ENCODE data around the gene FBXO44. TPM values are rescaled to one million over a fixed set of nuclear protein-coding genes. Genes with fewer than 3 reads are reported as not detected.

Gene FBXO44
- polyA plus RNA-seq, 2 of the 4 experiments (the other 2 are of a cell fraction), result 10.4 to 26.9 TPM

GRCh38 chr1:11654939-11655808 lies 497 bp downstream of the FBXO44 start (continued):
- TF ChIP-seq, protein P1, sequence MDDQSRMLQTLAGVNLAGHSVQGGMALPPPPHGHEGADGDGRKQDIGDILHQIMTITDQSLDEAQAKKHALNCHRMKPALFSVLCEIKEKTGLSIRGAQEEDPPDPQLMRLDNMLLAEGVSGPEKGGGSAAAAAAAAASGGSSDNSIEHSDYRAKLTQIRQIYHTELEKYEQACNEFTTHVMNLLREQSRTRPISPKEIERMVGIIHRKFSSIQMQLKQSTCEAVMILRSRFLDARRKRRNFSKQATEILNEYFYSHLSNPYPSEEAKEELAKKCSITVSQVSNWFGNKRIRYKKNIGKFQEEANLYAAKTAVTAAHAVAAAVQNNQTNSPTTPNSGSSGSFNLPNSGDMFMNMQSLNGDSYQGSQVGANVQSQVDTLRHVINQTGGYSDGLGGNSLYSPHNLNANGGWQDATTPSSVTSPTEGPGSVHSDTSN (IDR thresholded peaks at IDR 0.05), result no peak
- TF ChIP-seq, protein P2, sequence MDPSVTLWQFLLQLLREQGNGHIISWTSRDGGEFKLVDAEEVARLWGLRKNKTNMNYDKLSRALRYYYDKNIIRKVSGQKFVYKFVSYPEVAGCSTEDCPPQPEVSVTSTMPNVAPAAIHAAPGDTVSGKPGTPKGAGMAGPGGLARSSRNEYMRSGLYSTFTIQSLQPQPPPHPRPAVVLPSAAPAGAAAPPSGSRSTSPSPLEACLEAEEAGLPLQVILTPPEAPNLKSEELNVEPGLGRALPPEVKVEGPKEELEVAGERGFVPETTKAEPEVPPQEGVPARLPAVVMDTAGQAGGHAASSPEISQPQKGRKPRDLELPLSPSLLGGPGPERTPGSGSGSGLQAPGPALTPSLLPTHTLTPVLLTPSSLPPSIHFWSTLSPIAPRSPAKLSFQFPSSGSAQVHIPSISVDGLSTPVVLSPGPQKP (IDR thresholded peaks at IDR 0.05; ENCODE audit: low read depth, low read length), result no peak
- no peak for TF ChIP-seq MAFK (IDR thresholded peaks at IDR 0.05; ENCODE audit: partially characterized antibody)
- TF ChIP-seq, protein P3, sequence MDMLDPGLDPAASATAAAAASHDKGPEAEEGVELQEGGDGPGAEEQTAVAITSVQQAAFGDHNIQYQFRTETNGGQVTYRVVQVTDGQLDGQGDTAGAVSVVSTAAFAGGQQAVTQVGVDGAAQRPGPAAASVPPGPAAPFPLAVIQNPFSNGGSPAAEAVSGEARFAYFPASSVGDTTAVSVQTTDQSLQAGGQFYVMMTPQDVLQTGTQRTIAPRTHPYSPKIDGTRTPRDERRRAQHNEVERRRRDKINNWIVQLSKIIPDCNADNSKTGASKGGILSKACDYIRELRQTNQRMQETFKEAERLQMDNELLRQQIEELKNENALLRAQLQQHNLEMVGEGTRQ (IDR thresholded peaks at IDR 0.05), result no peak
- no peak for TF ChIP-seq ATOH8 (CRISPR knock-in tag; IDR thresholded peaks at IDR 0.05; ENCODE audit: low read depth)
- TF ChIP-seq TFCP2L1 (CRISPR knock-in tag; IDR thresholded peaks at IDR 0.05), result no peak
- no peak for TF ChIP-seq CHD4 (IDR thresholded peaks at IDR 0.05; ENCODE audit: borderline replicate concordance)
- TF ChIP-seq GATA3 (IDR thresholded peaks at IDR 0.05; ENCODE audit: borderline replicate concordance), result no peak
- TF ChIP-seq EP300 (IDR thresholded peaks at IDR 0.05), result no peak
- TF ChIP-seq NPAS2 (CRISPR knock-in tag; IDR thresholded peaks at IDR 0.05; ENCODE audit: borderline replicate concordance), result no peak
- TF ChIP-seq RCOR1 (IDR thresholded peaks at IDR 0.05; ENCODE audit: low read depth, low read length), result no peak
- TF ChIP-seq JUN (IDR thresholded peaks at IDR 0.05), result no peak
- TF ChIP-seq SMC3 (IDR thresholded peaks at IDR 0.05), result no peak

- Histone ChIP-seq H3K4me3 (no peak overlapping the region), H3K4me1 (peaks cover 16% of the 10 kb centered on the region; the same call in 2 of the 3 replicates), H3K4me2 (no peak overlapping the region), H3K9me3 (no peaks in the 10 kb centered on the region), H3K27ac (no peak overlapping the region)
- WGBS (ENCODE audit: missing lambda C conversion rate), result 83% methylated on average over 6 of the region's 6 CpGs
- no peak for TF ChIP-seq GATA3 (IDR thresholded peaks at IDR 0.05; ENCODE audit: borderline replicate concordance)
- no peak for TF ChIP-seq HEYL (CRISPR knock-in tag; IDR thresholded peaks at IDR 0.05)
- TF ChIP-seq, protein P3 (IDR thresholded peaks at IDR 0.05), result no peak
- TF ChIP-seq MAFK (IDR thresholded peaks at IDR 0.05; ENCODE audit: partially characterized antibody), result no peak
- TF ChIP-seq HOXB5 (CRISPR knock-in tag; IDR thresholded peaks at IDR 0.05), result no peak
- TF ChIP-seq, protein P4, sequence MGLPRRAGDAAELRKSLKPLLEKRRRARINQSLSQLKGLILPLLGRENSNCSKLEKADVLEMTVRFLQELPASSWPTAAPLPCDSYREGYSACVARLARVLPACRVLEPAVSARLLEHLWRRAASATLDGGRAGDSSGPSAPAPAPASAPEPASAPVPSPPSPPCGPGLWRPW (IDR thresholded peaks at IDR 0.05), result no peak
- TF ChIP-seq KDM5A (IDR thresholded peaks at IDR 0.05), result no peak
- TF ChIP-seq, protein P5, sequence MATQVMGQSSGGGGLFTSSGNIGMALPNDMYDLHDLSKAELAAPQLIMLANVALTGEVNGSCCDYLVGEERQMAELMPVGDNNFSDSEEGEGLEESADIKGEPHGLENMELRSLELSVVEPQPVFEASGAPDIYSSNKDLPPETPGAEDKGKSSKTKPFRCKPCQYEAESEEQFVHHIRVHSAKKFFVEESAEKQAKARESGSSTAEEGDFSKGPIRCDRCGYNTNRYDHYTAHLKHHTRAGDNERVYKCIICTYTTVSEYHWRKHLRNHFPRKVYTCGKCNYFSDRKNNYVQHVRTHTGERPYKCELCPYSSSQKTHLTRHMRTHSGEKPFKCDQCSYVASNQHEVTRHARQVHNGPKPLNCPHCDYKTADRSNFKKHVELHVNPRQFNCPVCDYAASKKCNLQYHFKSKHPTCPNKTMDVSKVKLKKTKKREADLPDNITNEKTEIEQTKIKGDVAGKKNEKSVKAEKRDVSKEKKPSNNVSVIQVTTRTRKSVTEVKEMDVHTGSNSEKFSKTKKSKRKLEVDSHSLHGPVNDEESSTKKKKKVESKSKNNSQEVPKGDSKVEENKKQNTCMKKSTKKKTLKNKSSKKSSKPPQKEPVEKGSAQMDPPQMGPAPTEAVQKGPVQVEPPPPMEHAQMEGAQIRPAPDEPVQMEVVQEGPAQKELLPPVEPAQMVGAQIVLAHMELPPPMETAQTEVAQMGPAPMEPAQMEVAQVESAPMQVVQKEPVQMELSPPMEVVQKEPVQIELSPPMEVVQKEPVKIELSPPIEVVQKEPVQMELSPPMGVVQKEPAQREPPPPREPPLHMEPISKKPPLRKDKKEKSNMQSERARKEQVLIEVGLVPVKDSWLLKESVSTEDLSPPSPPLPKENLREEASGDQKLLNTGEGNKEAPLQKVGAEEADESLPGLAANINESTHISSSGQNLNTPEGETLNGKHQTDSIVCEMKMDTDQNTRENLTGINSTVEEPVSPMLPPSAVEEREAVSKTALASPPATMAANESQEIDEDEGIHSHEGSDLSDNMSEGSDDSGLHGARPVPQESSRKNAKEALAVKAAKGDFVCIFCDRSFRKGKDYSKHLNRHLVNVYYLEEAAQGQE (IDR thresholded peaks at IDR 0.05), result no peak
- TF ChIP-seq, protein P6, sequence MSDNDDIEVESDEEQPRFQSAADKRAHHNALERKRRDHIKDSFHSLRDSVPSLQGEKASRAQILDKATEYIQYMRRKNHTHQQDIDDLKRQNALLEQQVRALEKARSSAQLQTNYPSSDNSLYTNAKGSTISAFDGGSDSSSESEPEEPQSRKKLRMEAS (IDR thresholded peaks at IDR 0.05), result no peak
- no peak for TF ChIP-seq NR3C1 (IDR thresholded peaks at IDR 0.05)
- TF ChIP-seq, protein P7, sequence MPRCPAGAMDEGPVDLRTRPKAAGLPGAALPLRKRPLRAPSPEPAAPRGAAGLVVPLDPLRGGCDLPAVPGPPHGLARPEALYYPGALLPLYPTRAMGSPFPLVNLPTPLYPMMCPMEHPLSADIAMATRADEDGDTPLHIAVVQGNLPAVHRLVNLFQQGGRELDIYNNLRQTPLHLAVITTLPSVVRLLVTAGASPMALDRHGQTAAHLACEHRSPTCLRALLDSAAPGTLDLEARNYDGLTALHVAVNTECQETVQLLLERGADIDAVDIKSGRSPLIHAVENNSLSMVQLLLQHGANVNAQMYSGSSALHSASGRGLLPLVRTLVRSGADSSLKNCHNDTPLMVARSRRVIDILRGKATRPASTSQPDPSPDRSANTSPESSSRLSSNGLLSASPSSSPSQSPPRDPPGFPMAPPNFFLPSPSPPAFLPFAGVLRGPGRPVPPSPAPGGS (IDR thresholded peaks at IDR 0.05), result no peak
- no peak for TF ChIP-seq CBX8 (IDR thresholded peaks at IDR 0.05)
- no peak for TF ChIP-seq HOXB13 (CRISPR knock-in tag; IDR thresholded peaks at IDR 0.05; ENCODE audit: low read depth)
- no peak for TF ChIP-seq NPAS2 (CRISPR knock-in tag; IDR thresholded peaks at IDR 0.05; ENCODE audit: borderline replicate concordance)
- no peak for TF ChIP-seq FOXS1 (CRISPR knock-in tag; IDR thresholded peaks at IDR 0.05)
- TF ChIP-seq MYC (IDR thresholded peaks at IDR 0.05; ENCODE audit: borderline replicate concordance, low read length), result no peak
- no peak for TF ChIP-seq HOXA7 (CRISPR knock-in tag; IDR thresholded peaks at IDR 0.05)
- no peak for TF ChIP-seq EHMT2 (IDR thresholded peaks at IDR 0.05; ENCODE audit: low read depth)
- ChIA-PET CTCF (no interaction called here), POLR2A (no interaction called here)
- ATAC-seq (no peak), FAIRE-seq (no peak), DNase-seq (ENCODE audit: low read depth in 1 of 2, low spot score in 1 of 2) (no peak)
Observed at GRCh38 chr1:11657654-11658053, 3.0 kb downstream of the FBXO44 start.
